GM19023 (cell line): Measurements from ENCODE around the gene NUMB.

ENCODE experiments used
- ATAC-seq: cut with Tn5 transposase; IDR thresholded peaks from one replicate; pipeline ENCODE4 v1.9.1; 2021; ENCODE audit warnings: mild to moderate bottlenecking, moderate library complexity; ENCODE audit not compliant: unreplicated experiment

NUMB gene

GRCh38 chr14:73249564-73250316, 208.6 kb downstream of the NUMB start:
- ATAC-seq, result no peak

- ATAC-seq, result no peak
These were observed 209.2 kb downstream of the NUMB start for GRCh38 chr14:73249108-73249507.

- ATAC-seq, result no peak
These were observed 210.1 kb downstream of the NUMB start for GRCh38 chr14:73248108-73248868.

DNA sequence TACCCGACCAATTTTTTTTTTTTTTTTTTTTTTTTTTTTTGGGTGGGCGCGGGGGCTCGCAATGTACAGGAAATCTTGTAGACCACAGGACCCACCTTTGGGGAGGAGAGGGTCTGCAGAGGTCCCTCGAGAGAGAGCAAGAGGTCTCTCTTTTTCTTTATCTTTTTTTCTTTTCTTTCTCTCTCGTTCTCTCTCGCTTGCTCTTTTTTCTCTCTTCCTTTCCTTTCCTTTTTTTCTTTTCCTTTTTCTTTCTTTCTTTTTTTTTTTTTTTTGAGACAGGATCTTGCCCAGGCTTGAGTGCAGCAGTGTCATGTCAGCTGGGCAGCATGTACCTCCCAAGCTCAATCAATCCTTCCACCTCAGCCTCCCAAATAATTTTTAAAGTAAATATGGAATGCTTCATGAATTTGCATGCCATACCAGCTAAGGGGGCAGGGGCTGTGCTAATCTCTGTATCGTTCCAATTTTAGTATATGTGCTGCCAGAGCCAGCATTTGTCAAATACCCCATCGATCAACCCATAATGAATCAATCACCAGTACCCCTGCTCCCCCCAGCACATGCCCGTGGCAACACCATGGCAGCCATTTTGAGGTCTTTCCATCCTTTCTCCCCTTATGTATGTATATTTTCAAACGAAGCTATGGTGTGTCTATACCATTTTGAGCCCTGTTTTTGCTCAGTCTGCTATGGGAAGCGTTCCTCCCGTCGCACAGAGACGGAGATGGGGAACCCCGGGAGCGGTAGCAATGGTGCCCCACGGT, 211.8 kb downstream of the NUMB start:
- ATAC-seq, result no peak

- peak; percentile 60 for ATAC-seq
These were observed 212.6 kb downstream of the NUMB start for GRCh38 chr14:73245480-73246325.

DNA sequence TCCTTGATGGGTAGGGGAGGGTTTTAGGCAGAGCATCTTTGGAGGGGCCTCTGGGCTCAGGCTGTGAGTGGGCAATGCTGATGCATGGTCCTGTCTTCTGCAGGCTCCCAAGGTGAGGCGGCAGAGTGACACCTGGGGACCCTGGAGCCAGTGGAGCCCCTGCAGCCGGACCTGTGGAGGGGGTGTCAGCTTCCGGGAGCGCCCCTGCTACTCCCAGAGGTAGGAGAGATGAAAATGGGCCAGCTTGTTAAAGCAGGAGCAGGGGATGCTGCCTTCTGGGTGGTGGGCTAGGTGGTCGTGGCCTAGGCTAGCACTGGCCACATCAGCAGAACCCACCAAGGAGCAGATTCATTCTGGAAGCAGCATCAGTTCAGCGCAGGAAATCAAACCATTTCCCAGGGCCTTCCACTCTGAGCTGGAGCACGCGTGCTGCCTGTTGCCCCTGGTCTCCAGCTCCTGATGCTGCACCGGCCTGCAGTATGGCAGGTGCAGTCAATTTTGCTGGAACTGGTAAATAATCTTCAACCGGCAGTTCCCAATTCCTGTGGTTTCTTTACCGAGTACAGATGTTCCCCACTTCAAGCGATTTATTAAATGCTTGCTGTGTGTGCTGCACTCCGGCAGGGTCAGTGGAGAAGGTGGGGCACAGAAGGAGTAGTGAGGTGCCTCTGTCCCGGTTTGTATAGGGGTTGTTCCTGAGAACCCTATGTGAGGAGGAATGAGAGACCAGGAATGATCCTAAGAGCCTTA, 213.6 kb downstream of the NUMB start:
- no peak for ATAC-seq

DNA sequence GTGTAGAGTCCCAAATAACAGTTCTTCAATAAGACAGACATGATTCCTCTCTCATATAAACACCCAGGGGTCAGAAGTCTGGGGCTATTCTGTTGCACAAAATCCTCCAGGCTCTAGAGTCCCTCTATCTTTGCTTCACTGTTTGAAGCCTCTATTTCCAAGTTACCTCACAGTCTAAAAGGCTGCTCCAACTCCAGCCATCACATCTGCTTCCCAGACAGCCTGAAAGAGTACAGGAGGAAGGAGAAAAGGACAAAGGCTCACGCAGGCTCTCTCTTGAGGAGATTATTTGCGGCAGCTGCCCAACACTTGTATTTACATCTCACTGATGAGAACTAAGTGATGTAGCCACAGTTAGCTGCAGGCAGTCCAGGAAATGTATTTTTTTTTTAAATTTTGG, 214.6 kb downstream of the NUMB start:
- ATAC-seq, result no peak

DNA sequence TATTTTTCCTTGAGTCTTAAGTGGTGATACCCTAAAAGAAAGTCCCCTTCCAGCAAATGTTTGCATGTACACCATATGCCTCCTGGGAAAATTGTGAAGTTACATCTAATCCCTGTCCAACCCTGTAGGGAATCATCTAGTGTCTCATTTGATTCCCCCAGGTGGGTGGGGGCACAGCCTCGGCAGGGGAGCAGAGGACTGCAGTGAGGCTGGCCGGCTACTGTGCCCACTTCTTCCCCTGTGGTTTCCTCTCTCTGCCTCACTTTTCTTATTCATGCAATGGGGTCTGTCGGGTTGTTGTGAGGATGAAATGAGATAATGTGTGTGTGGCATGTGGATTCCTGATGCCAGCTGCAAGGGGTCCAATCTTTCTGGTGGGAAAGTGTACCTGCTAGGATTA, 215.0 kb downstream of the NUMB start:
- no peak for ATAC-seq

DNA sequence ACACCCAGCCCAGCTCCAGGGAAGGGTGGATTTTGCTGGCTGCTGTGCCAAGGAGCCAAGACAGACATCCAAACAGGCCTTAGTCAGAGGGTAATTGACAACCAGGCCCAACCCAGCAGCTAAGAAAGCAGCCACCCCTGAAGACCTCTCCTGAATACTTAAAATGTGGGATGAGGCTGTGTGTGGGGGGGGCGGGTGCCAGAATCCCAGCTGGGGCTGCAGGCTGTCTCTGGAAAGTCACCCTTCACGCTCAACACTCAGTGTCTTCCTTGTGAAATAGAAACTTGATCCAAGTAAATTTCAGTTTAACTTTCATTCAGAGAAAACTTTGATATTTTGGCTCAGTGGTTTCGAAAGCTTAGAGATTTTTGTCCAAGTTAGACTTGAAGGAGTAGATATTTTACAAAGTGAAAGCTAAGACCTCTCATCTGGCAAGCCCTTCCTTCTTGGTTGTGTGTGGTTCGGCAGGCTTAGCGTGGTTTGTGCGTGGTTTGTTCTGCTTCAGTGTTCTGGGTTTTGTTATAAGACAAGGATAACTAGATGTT, 215.9 kb downstream of the NUMB start:
- no peak for ATAC-seq

DNA sequence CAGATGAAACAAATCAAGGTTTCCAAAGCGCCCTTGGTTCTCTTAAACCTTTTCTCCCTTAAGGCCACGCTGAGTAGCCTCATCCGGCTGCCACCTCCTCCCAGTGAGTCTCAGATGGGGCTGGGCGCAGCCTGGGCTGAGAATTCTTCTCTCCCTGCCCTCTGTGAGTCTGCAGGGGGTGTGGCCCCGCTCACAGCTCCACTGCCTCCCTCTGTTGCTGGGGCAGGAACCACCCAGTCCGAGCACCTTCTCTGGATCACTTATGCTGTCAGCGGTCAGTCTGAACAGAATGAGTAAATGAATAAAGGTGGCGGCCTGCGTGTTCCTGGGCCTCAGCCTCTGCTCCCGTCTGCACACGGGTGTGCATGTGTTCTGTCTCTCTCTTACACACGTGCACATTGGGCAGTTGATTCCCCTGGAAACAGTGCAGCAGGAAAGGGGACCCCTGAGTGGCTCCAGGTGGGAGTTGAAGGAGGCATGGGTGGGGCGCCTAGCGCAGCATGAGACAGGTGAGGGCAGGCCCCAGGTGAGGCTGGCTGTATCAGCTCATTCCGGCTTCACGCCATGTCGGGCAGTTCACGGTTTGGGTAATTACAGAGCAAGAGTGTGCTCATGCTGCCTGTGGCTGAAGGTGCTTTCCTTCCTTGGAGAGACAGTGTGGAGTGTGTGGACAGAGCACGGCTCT, 216.7 kb downstream of the NUMB start:
- no peak for ATAC-seq

- ATAC-seq, result no peak
These were observed 217.4 kb downstream of the NUMB start for GRCh38 chr14:73240816-73241480.

DNA sequence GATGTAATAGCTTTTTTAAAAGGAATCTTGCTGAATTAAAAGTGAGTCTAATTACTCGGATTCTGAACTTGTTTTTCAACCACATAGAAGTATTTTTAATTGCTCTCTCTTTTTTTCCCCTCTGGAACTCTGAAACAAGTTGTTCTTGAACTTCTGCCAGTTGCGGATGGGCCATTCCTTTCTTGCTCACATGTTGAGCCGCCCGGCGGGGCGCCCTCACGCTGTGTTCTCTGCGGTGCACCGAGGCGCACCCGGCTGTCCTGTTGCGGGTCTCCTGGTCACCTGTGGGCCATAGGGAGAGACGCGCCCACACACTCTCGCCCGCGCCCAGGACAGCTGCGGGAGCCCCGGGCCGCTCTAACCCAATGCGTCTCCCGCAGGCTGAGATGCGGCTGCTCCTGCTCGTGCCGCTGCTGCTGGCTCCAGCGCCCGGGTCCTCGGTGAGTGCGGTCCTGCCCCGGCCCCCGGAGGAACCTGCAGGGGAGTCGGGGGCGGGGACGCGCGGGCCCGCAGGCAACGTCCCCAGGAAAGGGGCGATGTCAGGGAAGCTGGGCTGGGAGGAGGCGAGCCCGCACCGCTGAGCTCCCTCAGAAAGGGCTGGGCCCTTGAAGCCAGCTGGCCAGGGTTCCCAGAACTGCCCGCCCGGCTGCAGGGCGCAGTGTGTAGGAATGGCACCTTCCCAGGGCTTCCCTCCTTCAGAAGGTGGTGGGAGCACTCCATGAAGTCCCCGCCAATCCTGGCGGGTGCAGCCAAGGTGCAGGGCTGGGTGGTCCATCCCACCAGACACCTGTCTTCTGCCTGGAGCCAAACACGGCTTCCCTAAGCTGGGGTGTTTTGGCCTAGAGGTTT, 218.7 kb downstream of the NUMB start:
- ATAC-seq, result no peak

- no peak for ATAC-seq
These were observed 219.4 kb downstream of the NUMB start for GRCh38 chr14:73238941-73239340.

DNA sequence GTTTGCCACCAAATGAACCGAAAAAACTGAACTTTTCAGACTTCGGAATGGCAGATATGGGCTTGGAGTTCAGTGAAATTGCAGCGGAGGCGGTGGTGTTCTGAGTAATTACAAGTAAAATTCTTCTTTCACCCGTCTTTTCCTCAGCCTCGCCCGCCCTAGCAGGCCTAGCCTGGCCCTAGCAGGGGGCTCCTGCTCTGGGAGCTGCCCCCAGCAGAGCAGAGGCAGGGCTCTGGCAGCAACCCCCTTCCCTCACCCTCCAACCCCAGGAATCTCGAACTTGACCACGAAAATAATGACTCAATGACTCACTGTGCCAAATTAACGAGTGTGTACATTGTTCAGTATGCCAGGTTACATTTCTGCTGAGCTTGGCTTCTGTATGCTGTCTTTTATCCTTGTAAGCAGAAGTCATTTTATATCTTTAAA, 219.9 kb downstream of the NUMB start:
- no peak for ATAC-seq

- no peak for ATAC-seq
These were observed 220.4 kb downstream of the NUMB start for GRCh38 chr14:73237786-73238423.

GRCh38 chr14:73237219-73237785, 221.0 kb downstream of the NUMB start, which contains the start of gene PAPLN:
Gene PAPLN, plus strand, starts transcription at chr14:73237506. Its CDS starts 2,273 bp downstream, at chr14:73239779.
- ATAC-seq, result no peak

DNA sequence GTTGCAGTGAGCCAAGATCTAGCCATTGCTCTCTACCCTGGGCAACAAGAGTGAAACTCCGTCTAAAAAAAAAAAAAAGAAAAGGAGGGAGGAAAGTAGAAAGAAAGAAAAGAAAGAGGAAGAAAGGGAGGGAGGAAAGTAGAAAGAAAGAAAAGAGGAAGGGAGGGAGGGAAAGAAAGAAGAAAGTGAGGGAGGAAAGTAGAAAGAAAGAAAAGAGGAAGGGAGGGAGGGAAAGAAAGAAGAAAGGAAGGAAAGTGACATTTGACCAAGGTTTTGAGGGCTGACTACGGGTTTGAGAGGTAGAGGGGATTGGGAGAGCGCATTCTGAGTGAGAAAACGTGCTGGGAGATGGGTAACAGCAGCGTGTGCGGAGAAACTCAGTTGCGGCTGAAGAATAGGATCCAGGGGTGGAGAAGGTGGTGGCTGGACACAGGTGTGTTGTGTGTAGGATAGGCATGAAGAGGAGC, 221.6 kb downstream of the NUMB start:
- ATAC-seq, result no peak
